Measurements from ENCODE around the gene MINK1.

- no peak for TF ChIP-seq POLR2AphosphoS5 (IDR thresholded peaks at IDR 0.05; ENCODE audit: low read length)
- TF ChIP-seq ZNF384 (IDR thresholded peaks at IDR 0.05; ENCODE audit: borderline replicate concordance, low read depth, low read length): no peak
- TF ChIP-seq, protein P1, sequence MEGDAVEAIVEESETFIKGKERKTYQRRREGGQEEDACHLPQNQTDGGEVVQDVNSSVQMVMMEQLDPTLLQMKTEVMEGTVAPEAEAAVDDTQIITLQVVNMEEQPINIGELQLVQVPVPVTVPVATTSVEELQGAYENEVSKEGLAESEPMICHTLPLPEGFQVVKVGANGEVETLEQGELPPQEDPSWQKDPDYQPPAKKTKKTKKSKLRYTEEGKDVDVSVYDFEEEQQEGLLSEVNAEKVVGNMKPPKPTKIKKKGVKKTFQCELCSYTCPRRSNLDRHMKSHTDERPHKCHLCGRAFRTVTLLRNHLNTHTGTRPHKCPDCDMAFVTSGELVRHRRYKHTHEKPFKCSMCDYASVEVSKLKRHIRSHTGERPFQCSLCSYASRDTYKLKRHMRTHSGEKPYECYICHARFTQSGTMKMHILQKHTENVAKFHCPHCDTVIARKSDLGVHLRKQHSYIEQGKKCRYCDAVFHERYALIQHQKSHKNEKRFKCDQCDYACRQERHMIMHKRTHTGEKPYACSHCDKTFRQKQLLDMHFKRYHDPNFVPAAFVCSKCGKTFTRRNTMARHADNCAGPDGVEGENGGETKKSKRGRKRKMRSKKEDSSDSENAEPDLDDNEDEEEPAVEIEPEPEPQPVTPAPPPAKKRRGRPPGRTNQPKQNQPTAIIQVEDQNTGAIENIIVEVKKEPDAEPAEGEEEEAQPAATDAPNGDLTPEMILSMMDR (IDR thresholded peaks at IDR 0.05 in 2 of 3, conservative IDR thresholded peaks at IDR 0.05 in 1 of 3; ENCODE audit: control insufficient read depth in 2 of 3, extremely low read depth in 1 of 3, insufficient read depth in 1 of 3, low read depth in 3 of 3, low read length in 3 of 3): no peak
- no peak for TF ChIP-seq SMARCA5 (IDR thresholded peaks at IDR 0.05)
- TF ChIP-seq YY1 (IDR thresholded peaks at IDR 0.05; ENCODE audit: low read depth, low read length): no peak
Measured at GRCh38 chr17:4834681-4835020, 1.5 kb downstream of the MINK1 start.
